GM21717 (cell line): ENCODE data around the gene DRAXIN.

Experiments
- ATAC-seq: cut with Tn5 transposase; IDR thresholded peaks from one replicate; pipeline ENCODE4 v1.9.1; 2021; ENCODE audit warnings: mild to moderate bottlenecking, moderate library complexity; ENCODE audit not compliant: unreplicated experiment

The DRAXIN gene

DNA sequence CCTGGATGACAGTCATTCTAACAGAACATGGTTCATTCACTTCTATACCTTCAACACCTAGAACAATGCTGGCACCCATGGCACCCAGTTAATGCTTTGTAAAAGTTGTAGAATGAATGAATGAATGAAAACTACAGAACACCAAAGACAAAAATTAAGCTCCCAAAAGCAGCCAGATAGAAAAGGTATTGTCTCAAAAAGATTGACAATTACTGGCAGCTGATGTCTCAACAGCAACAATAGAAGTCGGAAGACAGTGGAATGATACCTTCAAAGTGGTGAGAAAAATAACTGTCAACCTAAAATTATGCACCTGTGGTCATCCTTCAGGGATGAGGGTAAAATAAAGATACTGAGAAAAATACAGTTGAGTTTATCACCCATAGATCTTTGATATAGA lies 65.5 kb downstream of the DRAXIN start:
- no peak for ATAC-seq

DNA sequence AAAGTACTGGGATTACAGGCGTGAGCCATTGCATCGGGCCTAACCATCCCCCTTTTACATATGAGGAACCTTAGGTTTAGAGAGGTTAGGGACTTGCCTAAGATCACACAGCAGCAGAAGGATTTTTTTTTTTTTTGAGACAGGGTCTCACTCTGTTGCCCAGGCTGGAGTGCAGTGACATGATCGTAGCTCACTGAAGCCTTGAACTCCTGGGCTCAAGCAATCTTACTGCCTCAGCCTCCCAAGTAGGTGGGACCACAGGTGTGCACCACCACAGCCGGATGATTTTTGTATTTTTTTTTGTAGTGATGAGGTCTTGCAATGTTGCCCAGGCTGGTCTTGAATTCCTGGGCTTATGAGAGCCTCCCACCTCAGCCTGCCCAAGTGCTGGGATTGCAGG lies 68.3 kb downstream of the DRAXIN start:
- no peak for ATAC-seq

DNA sequence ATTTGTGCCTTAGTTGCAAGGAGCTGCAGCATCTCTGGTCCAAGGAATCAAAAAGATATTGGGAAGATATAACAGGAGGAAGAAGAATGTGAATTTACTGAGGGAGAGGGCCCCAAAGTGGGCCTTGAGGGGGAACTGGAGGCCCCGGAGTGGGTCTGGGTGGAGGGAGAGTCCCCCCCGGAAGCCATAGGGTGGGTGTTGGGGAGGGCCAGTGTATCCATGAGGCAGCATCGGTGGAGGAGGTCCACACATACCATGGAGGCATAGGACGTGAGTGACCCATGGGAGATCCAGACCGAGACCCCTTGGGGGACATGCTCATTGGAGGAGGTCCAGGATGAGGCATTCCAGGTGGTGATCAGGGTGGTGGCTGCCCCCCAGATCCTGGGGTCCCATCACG lies 69.8 kb downstream of the DRAXIN start:
- ATAC-seq, result no peak

DNA sequence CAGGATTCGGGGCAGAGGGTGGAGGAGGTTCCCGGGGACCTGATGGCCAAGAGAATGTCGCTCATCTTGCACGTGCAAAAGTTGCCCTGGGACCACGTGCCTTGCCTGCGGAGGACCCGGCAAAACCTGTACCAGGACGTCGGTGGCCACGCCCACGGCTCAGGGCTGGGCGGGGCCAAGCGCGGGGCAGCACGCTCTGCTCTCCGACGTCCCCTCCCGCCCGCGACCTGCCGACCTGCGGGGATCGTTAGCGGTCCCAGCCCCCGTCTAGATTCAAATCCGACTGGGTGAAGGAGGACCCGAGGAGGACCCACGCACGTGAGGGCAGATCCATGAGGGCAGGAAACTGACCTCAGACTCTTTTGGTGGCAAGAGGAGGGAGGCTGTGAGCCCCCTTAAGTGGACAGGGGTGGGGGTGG lies 70.5 kb downstream of the DRAXIN start, which contains the start of gene C1orf167:
Gene C1orf167 (plus strand): TSS at position 206 of the 419 bp plus-strand sequence. CDS start 2,208 bp downstream, outside the sequence.
- ATAC-seq, result no peak

DNA sequence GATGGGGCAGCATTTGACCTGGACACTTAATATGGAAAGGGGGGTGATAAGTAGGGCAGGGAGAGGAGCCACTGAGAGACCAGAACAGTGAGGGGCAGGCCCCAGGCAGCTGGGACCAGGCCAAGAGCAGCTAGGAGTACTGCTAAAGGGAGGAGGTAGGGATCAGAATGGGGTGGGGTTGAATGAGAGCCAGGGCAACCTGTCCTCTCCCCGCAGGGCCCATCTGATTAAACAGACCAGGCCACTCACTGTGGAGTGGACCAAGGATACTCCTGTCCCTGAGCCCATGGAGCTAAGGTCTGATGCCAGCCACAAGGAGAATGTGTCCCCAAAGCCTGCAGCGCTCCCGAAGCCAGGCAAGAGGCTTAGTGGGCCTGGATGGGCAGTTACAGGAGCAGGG lies 72.6 kb downstream of the DRAXIN start:
- no peak for ATAC-seq

DNA sequence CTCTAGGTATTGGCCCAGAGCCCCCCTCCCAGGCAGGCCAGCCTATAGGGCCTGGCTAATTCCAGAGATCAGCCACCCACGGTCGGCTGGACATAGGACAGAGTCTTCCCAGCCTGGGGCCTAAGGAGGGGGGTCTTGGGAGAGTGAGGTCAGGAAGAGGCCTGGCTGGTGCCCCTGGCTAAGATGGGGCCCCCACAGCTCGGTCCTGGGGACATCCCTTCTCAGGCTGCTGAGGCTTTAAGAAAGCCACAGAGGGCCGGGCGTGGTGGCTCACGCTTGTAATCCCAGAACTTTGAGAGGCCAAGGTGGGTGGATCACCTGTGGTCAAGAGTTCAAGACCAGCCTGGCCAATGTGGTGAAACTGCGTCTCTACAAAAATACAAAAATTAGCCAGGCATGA lies 73.0 kb downstream of the DRAXIN start:
- no peak for ATAC-seq

DNA sequence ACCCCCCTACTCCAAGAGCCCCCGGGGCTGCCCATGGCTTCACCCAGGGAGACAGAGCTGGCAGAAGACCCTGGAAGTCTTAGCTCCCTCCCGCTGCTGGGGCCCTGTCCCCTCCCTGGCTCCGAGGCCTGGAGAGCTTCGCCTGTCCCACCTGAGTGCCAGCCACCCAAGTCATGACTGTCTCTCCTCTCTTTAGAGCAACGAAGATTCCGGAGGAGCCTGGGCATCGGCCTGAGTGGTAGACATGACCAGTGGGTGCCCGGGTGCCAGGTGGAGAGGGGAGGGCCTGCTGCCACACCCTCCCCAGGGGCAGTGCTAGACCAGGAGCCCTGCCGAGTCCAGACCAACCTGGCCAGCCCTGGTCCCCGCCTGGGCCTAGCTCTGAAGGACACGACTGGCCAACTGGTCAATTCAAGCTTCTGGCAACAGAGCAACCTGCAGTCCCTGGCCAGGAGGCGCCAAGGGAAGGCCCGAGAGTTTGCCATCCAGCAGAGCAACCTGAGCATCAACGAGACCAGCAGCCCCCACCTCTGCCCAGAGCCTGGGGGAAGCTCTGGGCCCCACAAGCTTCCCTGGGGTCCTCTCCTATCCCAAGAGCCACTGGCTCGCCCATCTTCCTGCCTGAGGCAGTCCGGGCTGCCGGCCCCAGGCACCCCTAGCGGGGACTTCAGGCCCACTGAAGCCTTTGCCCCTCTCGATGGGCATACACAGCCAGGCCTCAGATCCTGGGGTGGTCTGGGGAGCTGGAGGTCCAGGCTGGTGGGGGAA lies 74.3 kb downstream of the DRAXIN start:
- no peak for ATAC-seq

DNA sequence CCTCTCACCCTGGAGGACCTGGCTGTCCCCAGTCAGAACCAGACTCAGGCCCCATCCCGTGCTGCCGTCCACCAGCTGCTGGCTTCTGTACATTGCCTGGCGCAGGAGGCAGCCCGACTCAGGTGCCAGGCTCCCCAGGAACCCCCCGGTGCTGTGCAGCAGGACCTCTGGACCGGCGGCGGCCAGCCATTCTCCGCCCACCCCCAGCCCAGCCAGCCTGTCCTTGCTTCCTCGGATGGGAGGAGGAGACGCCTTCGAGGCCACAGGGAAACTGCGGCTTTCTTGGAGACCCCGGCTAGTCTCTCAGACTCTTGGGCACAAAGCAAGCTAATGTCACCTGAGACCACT lies 74.9 kb downstream of the DRAXIN start:
- ATAC-seq, result no peak

DNA sequence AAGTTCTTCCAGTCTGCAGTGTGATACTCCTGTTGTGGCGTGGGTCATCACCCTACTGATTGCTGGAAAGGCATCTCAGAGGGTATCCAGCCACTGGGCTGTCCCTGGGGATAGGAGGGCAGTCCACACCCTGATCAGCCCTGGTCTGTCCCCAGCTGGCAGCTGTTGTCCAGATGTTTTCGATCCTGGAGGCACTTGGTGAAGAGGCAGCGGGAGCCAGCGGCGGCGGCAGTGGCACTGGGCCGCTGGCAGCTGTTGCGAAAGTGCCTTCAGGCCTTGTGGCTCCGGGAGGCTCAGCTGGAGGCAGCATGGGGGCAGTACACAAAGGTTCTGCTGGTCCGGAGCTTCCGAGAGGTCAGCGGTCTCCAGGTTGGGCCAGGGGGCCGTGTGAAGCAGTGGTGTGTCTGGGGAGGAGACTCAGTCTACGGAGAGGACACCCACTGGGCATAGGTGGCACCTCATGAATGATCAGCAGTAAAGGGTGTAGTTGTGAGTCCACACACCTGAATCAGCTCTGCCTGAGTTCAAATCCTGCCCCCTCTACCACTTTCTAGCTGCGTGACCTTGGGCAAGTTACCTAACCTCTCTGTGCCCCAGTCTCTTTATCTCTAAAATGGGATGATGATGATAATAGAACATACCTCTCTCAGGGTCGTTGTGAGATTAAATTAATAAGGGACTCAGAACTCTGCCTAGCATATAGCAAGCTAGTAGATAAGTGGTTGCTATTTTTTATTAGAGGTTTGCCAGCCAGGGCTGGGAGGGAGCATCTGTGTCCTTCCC lies 76.6 kb downstream of the DRAXIN start:
- no peak for ATAC-seq

DNA sequence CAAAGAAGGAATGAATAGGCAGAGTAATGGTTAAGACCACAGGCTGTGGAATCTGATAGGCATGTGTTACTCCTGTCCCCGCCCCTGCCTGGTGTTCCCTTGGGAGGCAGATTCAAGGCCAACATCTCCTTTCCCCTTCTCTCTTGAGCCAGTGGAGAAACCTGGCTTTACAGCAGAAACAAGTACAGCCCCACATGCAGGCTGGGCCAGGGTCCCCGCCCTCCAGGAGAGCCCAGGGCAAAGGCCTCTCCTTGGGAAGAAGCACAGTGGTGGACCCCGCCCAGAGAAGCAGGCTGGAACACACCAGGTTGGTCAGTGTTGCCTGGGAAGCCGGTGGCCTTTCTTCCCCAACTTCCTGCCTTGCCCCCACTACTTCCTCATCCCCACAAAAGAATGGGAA lies 77.3 kb downstream of the DRAXIN start:
- no peak for ATAC-seq

DNA sequence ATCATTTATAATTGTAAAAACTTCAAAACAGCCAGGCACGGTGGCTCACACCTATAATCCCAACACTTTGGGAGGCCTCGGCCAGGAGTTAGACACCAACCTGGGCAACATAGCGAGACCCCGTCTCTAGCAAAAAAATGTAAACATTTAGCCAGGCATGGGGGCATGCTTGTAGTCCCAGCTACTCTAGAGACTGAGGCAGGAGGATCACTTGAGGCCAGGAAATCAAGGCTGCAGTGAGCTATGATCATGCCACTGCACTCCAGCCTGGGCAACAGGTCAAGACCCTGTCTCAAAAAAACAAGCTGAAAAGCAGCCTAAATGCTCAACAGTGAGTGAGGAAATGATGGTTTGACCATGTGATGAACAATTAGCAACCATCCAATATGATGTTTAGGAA lies 77.8 kb downstream of the DRAXIN start:
- ATAC-seq, result no peak

DNA sequence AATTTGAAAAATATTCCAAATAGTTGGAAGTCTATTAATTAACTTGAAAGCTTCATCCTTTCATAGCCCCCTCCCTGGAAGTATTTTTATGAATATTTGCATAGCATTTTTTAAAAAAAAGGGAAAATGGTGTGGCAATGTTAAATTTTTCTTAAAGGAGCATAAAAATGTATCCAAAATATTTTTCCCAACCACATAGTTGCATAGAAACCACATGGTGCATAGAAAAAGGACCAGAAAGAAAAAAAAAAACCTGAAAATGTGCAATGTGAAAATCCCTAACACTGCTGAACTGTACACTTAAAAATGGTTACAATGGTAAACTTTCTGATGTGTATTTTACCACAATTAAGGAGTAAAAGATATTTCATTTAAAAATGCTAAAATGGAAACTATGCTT lies 78.5 kb downstream of the DRAXIN start:
- ATAC-seq, result no peak

DNA sequence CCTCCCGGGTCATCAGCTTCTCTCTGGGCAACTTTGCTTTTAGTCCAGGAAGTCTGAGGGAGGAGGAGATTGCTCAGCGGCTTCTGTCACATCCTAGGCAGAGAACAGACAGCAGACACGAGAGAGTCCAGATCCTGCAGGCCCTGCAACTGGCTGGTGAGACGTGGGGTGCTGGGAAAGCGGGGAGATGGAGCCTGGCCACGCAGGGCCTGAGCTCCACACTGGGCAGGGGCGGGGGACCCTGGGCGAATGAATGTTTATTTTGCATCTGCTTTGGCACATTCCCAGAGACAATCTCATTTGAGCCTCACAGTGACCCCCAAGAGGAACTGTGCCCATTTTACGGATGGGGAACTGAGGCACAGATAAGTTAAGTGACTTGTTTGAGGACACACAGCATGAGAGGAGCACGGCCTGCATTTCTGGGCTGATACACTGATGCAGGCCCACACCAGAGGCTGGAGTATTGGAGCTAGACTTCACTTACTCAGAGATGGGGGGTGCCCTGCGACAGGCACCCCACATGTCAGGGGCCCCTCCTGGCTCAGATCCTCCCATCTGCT lies 80.1 kb downstream of the DRAXIN start:
- ATAC-seq, result no peak

DNA sequence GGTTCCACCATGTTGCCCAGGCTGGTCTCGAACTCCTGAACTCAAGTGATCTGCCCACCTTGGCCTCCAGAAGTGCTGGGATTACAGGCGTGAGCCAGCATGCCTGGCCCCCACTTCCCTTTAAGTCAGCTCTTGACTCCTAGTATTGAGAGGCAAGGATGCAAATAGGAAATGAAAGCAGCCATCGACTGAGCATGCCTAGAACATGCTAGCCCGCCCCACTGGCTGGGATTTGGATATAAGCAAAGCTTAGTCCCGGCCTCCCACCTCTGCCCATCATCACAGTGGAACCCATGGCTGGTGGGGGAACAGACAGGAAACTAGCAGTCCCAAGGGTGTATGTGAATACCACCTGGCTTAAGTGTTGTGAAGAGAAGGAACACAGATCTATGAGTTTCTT lies 80.9 kb downstream of the DRAXIN start:
- ATAC-seq, result no peak

DNA sequence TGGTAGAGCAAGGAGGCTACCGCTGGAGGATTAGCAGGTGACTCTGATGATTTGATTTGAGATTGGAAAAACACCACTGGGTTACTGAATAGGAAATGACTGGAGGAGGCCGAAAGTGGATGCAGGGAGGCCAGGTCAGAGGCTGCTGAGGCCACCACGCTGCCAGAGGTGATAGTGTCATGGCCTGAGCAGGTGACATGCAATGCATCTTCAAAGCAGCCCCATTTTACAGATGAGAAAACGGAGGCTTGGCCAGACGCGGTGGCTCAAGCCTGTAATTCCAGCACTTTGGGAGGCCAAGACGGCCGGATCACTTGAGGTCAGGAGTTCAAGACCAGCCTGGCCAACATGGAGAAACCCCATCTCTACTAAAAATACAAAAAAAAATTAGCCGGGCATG lies 83.2 kb downstream of the DRAXIN start:
- no peak for ATAC-seq
